ENCODE results near the gene KLHL29. TPM values are rescaled to one million over a fixed set of nuclear protein-coding genes. Genes with fewer than 3 reads are reported as not detected.

Gene KLHL29
- total and polyA plus RNA-seq, 2 donors (not counting 3 experiments of a cell fraction or from before 2014, with no cell fraction given) = 4.6 to 12.7 TPM

- no TSS peak for BruUV-seq (replicated peaks)
- Histone ChIP-seq H3K9me1 (replicated peaks; ENCODE audit: control insufficient read depth, extremely low read depth, insufficient read depth, low read length) (no peaks in the 10 kb centered on the region), H3K27ac (ENCODE audit: insufficient read depth, low read depth, low read length) (no peak overlapping the region), H3K79me2 (ENCODE audit: control insufficient read depth, insufficient read depth, low read length) (no peaks in the 10 kb centered on the region), H3K9me3 (replicated peaks; ENCODE audit: control insufficient read depth, insufficient read depth, low read length) (no peaks in the 10 kb centered on the region), H3K4me1 (ENCODE audit: control insufficient read depth, extremely low read depth, insufficient read depth, low read length) (no peaks in the 10 kb centered on the region), H3K4me3 (replicated peaks in 1 of 3; ENCODE audit: insufficient read depth in 1 of 3, low read depth in 1 of 3, low read length in 3 of 3) (no peak overlapping the region), H3K9ac (replicated peaks; ENCODE audit: extremely low read depth, insufficient read depth, low read length) (no peak overlapping the region), H2AFZ (ENCODE audit: low read depth, low read length) (no peak overlapping the region), H3K27me3 (ENCODE audit: control insufficient read depth in 2 of 2, insufficient read depth in 2 of 2, low read length in 2 of 2) (no peaks in the 10 kb centered on the region), H4K20me1 (replicated peaks; ENCODE audit: control insufficient read depth, extremely low read depth, insufficient read depth, low read length) (no peaks in the 10 kb centered on the region), H3K36me3 (ENCODE audit: control insufficient read depth in 2 of 2, extremely low read depth in 1 of 2, insufficient read depth in 2 of 2, low read length in 2 of 2) (no peaks in the 10 kb centered on the region), H3K4me2 (ENCODE audit: insufficient read depth, low read length) (no peak overlapping the region)
- dilution Hi-C loops (cut with MboI; ENCODE audit: extremely low pct_ligation_motif_present, low sequenced_read_pairs) (no loop called here), intact Hi-C loops (cut with micrococcal nuclease) (no loop called here)
- ChIA-PET POLR2A (no interaction called here), CTCF (interaction anchor here (0.9 kb wide), 1 partner anchor 159 kb away, joined by 3 read pairs; no protein-coding TSS in a partner anchor)
- FAIRE-seq (no peak), DNase-seq (ENCODE audit: low read depth, low spot score) (no peak)
- TF ChIP-seq POLR2AphosphoS5 (IDR thresholded peaks at IDR 0.05; ENCODE audit: insufficient read depth, low read depth, low read length) (no peak), GATA2 (IDR thresholded peaks at IDR 0.05; ENCODE audit: insufficient read depth, insufficient read length, low read depth, low read length) (no peak), JUN (IDR thresholded peaks at IDR 0.05; ENCODE audit: borderline replicate concordance, insufficient read depth, insufficient read length, low read depth) (no peak), POLR2A (IDR thresholded peaks at IDR 0.05; ENCODE audit: low read depth, low read length) (no peak), MYC (IDR thresholded peaks at IDR 0.05; ENCODE audit: low read depth, low read length) (no peak), MAX (IDR thresholded peaks at IDR 0.05; ENCODE audit: insufficient read depth, insufficient read length) (no peak), CTCF (IDR thresholded peaks at IDR 0.05; ENCODE audit: extremely low read depth in 1 of 2, insufficient read depth in 1 of 2, low read depth in 1 of 2, low read length in 2 of 2) (no peak), FOS (IDR thresholded peaks at IDR 0.05; ENCODE audit: borderline replicate concordance, insufficient read depth, low read length) (no peak), EZH2 (IDR thresholded peaks at IDR 0.05; ENCODE audit: borderline replicate concordance, low read depth, low read length, severe bottlenecking) (no peak)
Observed at GRCh38 chr2:23563673-23564614, 179.0 kb downstream of the KLHL29 start.

All from endothelial cell of umbilical vein (primary cell).